Keratinocyte (primary cell): Measurements from ENCODE around the gene NOL3. TPM values are rescaled to one million over a fixed set of nuclear protein-coding genes. Genes with fewer than 3 reads are reported as not detected.

Experiments
- DNase-seq: peaks from one replicate; pipeline ENCODE4 v3.0.0-alpha.2; 2011; ENCODE audit warnings: low read depth, missing footprints, low spot score
- FAIRE-seq: peaks from 2 replicates; lab custom pipeline; 2011; peaks lifted over from hg19 to GRCh38; lab: Jason Lieb, UNC
- H2AFZ ChIP-seq: 2 replicates; pipeline ENCODE4 v1.6.0; 2012; ENCODE audit warnings: low read length, control low read depth, inconsistent platforms; ENCODE audit not compliant: control insufficient read depth
- H3K27ac ChIP-seq: 2 replicates; pipeline ENCODE4 v1.5.1; 2011; ENCODE audit warnings: low read length; ENCODE audit not compliant: control insufficient read depth, insufficient read depth
- H3K27me3 ChIP-seq: 3 replicates; pipeline ENCODE4 v1.6.0; 2011; ENCODE audit warnings: low read length; ENCODE audit not compliant: control insufficient read depth, insufficient read depth; ENCODE audit errors: extremely low read depth
- H3K36me3 ChIP-seq, 2 experiments: 2 replicates in 1 of 2; 3 replicates in 1 of 2; pipeline ENCODE4 v1.5.1; 2011; ENCODE audit warnings: low read length in 2 of 2, mild to moderate bottlenecking in 1 of 2; ENCODE audit not compliant: control insufficient read depth in 2 of 2, insufficient read depth in 2 of 2; ENCODE audit errors: extremely low read depth in 1 of 2
- H3K4me1 ChIP-seq: 3 replicates; pipeline ENCODE4 v1.5.1; 2011; ENCODE audit warnings: low read length; ENCODE audit not compliant: control insufficient read depth, insufficient read depth; ENCODE audit errors: extremely low read depth
- H3K4me2 ChIP-seq: 3 replicates; pipeline ENCODE4 v1.6.0; 2011; ENCODE audit warnings: low read depth, low read length; ENCODE audit not compliant: control insufficient read depth, insufficient read depth; ENCODE audit errors: extremely low read depth
- H3K4me3 ChIP-seq, 3 experiments: fragments of 200-600 bp in 1 of 3; sonication (generic) in 1 of 3; 2 replicates in 2 of 3; 3 replicates in 1 of 3; pipeline ENCODE4 v1.5.1; 2011 to 2016; ENCODE audit warnings: low read length in 3 of 3, mild to moderate bottlenecking in 3 of 3, control low read depth in 2 of 3, inconsistent platforms in 1 of 3, low read depth in 1 of 3, mixed read lengths in 1 of 3, mixed run types in 1 of 3, moderate library complexity in 1 of 3; ENCODE audit not compliant: control insufficient read depth in 2 of 3, insufficient read depth in 2 of 3; ENCODE audit errors: extremely low read depth in 1 of 3
- H3K79me2 ChIP-seq: 2 replicates; pipeline ENCODE4 v1.6.0; 2012; ENCODE audit warnings: low read length; ENCODE audit not compliant: control insufficient read depth, insufficient read depth
- H3K9ac ChIP-seq: 3 replicates; pipeline ENCODE4 v1.6.0; 2011; ENCODE audit warnings: low read length; ENCODE audit not compliant: control insufficient read depth, insufficient read depth; ENCODE audit errors: extremely low read depth
- H3K9me1 ChIP-seq: 3 replicates; pipeline ENCODE4 v1.6.0; 2011; ENCODE audit warnings: low read length; ENCODE audit not compliant: control insufficient read depth, insufficient read depth; ENCODE audit errors: extremely low read depth
- H3K9me3 ChIP-seq: 2 replicates; pipeline ENCODE4 v1.5.1; 2012; ENCODE audit warnings: low read depth, low read length; ENCODE audit not compliant: control insufficient read depth
- H4K20me1 ChIP-seq: 3 replicates; pipeline ENCODE4 v1.6.0; 2011; ENCODE audit warnings: low read length; ENCODE audit not compliant: control insufficient read depth, insufficient read depth; ENCODE audit errors: extremely low read depth
- CTCF ChIP-seq, 3 experiments: IDR thresholded peaks in 1 of 3; conservative IDR thresholded peaks in 1 of 3; optimal IDR thresholded peaks in 1 of 3; 2 replicates in 2 of 3; 3 replicates in 1 of 3; pipeline versions ENCODE3 to v1.5.1; 2011; ENCODE audit warnings: low read length in 3 of 3, mild to moderate bottlenecking in 3 of 3, moderate library complexity in 2 of 3, control low read depth in 1 of 3, inconsistent platforms in 1 of 3; ENCODE audit not compliant: insufficient read depth in 2 of 3; ENCODE audit errors: extremely low read depth in 1 of 3
- EZH2 ChIP-seq: IDR thresholded peaks from one replicate; pipeline ENCODE4 v1.6.1; 2012; ENCODE audit warnings: inconsistent platforms, mild to moderate bottlenecking, low read length, moderate library complexity
- dilution Hi-C: fragments of 300-500 bp; cut with MboI; formaldehyde crosslinking; loops from one replicate; pipeline ENCODE4 v1.7.0; 2020; ENCODE audit warnings: low sequenced_read_pairs; ENCODE audit not compliant: extremely low pct_ligation_motif_present
- polyA plus RNA-seq, 5 experiments: library from polyadenylated mRNA; depleted of rRNA in 3 of 5; stranded (reverse) in 3 of 5; stranded (forward) in 1 of 5; unstranded in 1 of 5; fragments of >200 nt; gene quantifications; 1 replicate in 1 of 5; 2 replicates in 3 of 5; 3 replicates in 1 of 5; pipeline versions ENCODE4 v1.2.1 to v1.2.3, GENCODE V29; 2011 to 2012; ENCODE audit warnings: missing spikeins in 2 of 5, low read depth in 1 of 5, low replicate concordance in 1 of 5

NOL3 gene
- polyA plus RNA-seq, 1 donor (not counting 4 experiments of a cell fraction or from before 2014, with no cell fraction given), result 16.8 TPM

GRCh38 chr16:67196881-67197280 lies 26.5 kb downstream of the NOL3 start:
- Histone ChIP-seq H3K9me1 (peaks cover 4% of the 10 kb centered on the region), H2AFZ (no peak overlapping the region), H3K27me3 (no peaks in the 10 kb centered on the region), H4K20me1 (peaks cover 4% of the 10 kb centered on the region), H3K4me1 (peaks cover 28% of the 10 kb centered on the region), H3K79me2 (peaks cover 53% of the 10 kb centered on the region), H3K36me3 (peaks cover 33 to 48% of the 10 kb centered on the region in 2 experiments), H3K4me2 (no peak overlapping the region), H3K4me3 (no peak overlapping the region), H3K27ac (no peak overlapping the region), H3K9me3 (no peaks in the 10 kb centered on the region), H3K9ac (no peak overlapping the region)
- TF ChIP-seq CTCF (optimal IDR thresholded peaks at IDR 0.05 in 1 of 3, IDR thresholded peaks at IDR 0.05 in 1 of 3, conservative IDR thresholded peaks at IDR 0.05 in 1 of 3; ENCODE audit: extremely low read depth in 1 of 3, insufficient read depth in 2 of 3, low read length in 3 of 3) (no peak), EZH2 (no peak)
- dilution Hi-C loops, result no loop called here
- DNase-seq (no peak), FAIRE-seq (no peak)

DNA sequence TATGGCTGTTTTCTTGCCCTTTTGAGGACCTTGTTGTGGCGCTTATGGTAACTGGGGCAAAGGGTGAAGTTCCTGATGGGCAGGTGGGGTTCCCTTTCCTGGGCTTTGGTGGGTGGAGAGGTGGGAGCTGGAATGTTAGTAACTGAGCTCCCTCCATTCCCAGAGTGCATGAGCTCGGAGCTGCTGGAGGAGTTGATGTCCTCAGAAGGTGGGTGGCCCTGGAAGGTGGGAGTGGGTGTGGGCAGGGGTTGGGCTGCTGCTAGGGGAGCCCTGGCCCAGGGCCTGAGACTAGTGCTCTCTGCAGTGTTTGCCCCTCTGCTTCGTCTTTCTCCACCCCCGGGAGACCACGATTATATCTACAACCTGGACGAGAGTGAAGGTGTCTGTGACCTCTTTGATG lies 27.4 kb downstream of the NOL3 start:
- H3K4me2 ChIP-seq, result no peak overlapping the region
- no peaks in the 10 kb centered on the region for H3K9me3 ChIP-seq
- no peak for FAIRE-seq
- TF ChIP-seq EZH2 (no peak), CTCF (optimal IDR thresholded peaks at IDR 0.05 in 1 of 3, IDR thresholded peaks at IDR 0.05 in 1 of 3, conservative IDR thresholded peaks at IDR 0.05 in 1 of 3; ENCODE audit: extremely low read depth in 1 of 3, insufficient read depth in 2 of 3, low read length in 3 of 3) (no peak)
- H3K27me3 ChIP-seq, result no peaks in the 10 kb centered on the region
- H4K20me1 ChIP-seq, result peaks cover 4% of the 10 kb centered on the region
- H3K4me3 ChIP-seq, result no peak overlapping the region
- peaks cover 40 to 49% of the 10 kb centered on the region in 2 experiments for H3K36me3 ChIP-seq
- H3K27ac ChIP-seq, result no peak overlapping the region
- H2AFZ ChIP-seq, result no peak overlapping the region
- no peak for DNase-seq
- H3K79me2 ChIP-seq, result peaks cover 46% of the 10 kb centered on the region
- dilution Hi-C loops, result no loop called here
- H3K4me1 ChIP-seq, result peaks cover 28% of the 10 kb centered on the region
- H3K9me1 ChIP-seq, result peaks cover 4% of the 10 kb centered on the region
- H3K9ac ChIP-seq, result no peak overlapping the region
